DND-41 (cell line): ENCODE results near the gene ZNF880.

Source experiments
- ATAC-seq: fragments of 200-7000 bp; cut with Tn5 transposase; 3 replicates; pipeline ENCODE4 v1.9.1; 2021; ENCODE audit warnings: low read depth; ENCODE audit not compliant: insufficient read depth
- DNase-seq: peaks from one replicate; pipeline ENCODE4 v3.0.0-alpha.2; 2020
- H2AFZ ChIP-seq: 2 replicates; pipeline ENCODE4 v1.6.0; 2012; ENCODE audit warnings: low read depth, low read length
- H3K27ac ChIP-seq: 2 replicates; pipeline ENCODE4 v1.5.1; 2012; ENCODE audit warnings: low read length, inconsistent platforms
- H3K27me3 ChIP-seq: fragments of 200-600 bp; sonication (generic); 2 replicates; pipeline ENCODE4 v1.6.0; 2012; ENCODE audit warnings: low read length, mild to moderate bottlenecking, inconsistent platforms; ENCODE audit not compliant: insufficient read depth, poor library complexity
- H3K36me3 ChIP-seq: 2 replicates; pipeline ENCODE4 v1.5.1; 2012; ENCODE audit warnings: low read length, inconsistent platforms; ENCODE audit not compliant: insufficient read depth
- H3K4me1 ChIP-seq: 2 replicates; pipeline ENCODE4 v1.5.1; 2012; ENCODE audit warnings: mild to moderate bottlenecking, low read length; ENCODE audit not compliant: insufficient read depth
- H3K4me2 ChIP-seq: 2 replicates; pipeline ENCODE4 v1.6.0; 2012; ENCODE audit warnings: mild to moderate bottlenecking, moderate library complexity, low read length, inconsistent platforms; ENCODE audit not compliant: insufficient read depth
- H3K4me3 ChIP-seq, 2 experiments: fragments of 200-600 bp in 1 of 2; shearing (Covaris generic) in 1 of 2; 2 replicates each; pipeline ENCODE4 v1.5.1; 2012 to 2016; ENCODE audit warnings: inconsistent platforms in 2 of 2, low read length in 2 of 2, mild to moderate bottlenecking in 2 of 2, low read depth in 1 of 2, moderate library complexity in 1 of 2
- H3K79me2 ChIP-seq: 2 replicates; pipeline ENCODE4 v1.6.0; 2012; ENCODE audit warnings: low read length, inconsistent platforms; ENCODE audit not compliant: insufficient read depth
- H3K9ac ChIP-seq: 2 replicates; pipeline ENCODE4 v1.6.0; 2012; ENCODE audit warnings: low read depth, mild to moderate bottlenecking, inconsistent platforms, low read length, moderate library complexity
- H3K9me3 ChIP-seq: 2 replicates; pipeline ENCODE4 v1.5.1; 2012; ENCODE audit warnings: low read length, moderate library complexity, mild to moderate bottlenecking, inconsistent platforms; ENCODE audit not compliant: insufficient read depth, severe bottlenecking
- H4K20me1 ChIP-seq: 2 replicates; pipeline ENCODE4 v1.6.0; 2012; ENCODE audit warnings: low read length; ENCODE audit not compliant: insufficient read depth
- CTCF ChIP-seq: IDR thresholded peaks from 2 replicates; pipeline ENCODE4 v1.5.1; 2012; ENCODE audit warnings: borderline replicate concordance, low read length, moderate library complexity, mild to moderate bottlenecking; ENCODE audit not compliant: poor library complexity, severe bottlenecking; ENCODE audit errors: extremely low read depth
- EZH2 ChIP-seq: IDR thresholded peaks from 3 replicates; pipeline ENCODE4 v1.6.1; 2012; ENCODE audit warnings: borderline replicate concordance, low read depth, mild to moderate bottlenecking, moderate library complexity, low read length, inconsistent platforms; ENCODE audit not compliant: severe bottlenecking

Gene ZNF880

GRCh38 chr19:52369559-52370340 is at the start of gene ZNF880:
ZNF880 (plus strand) TSS chr19:52369923; CDS start chr19:52369966, 43 bp downstream.
- H3K27me3 ChIP-seq: no peaks in the 10 kb centered on the region
- no peak within 1 kb of the TSS for H3K4me2 ChIP-seq
- H3K4me1 ChIP-seq: no peaks in the 10 kb centered on the region
- H2AFZ ChIP-seq: no peak within 1 kb of the TSS
- no peaks in the 10 kb centered on the region for H4K20me1 ChIP-seq
- peaks cover 24% of the 10 kb centered on the region for H3K9me3 ChIP-seq
- H3K4me3 ChIP-seq: no peak within 1 kb of the TSS
- no peak within 1 kb of the TSS for H3K9ac ChIP-seq
- DNase-seq (no peak), ATAC-seq (no peak)
- H3K79me2 ChIP-seq: no peaks in the 10 kb centered on the region
- no peak within 1 kb of the TSS for H3K27ac ChIP-seq
- H3K36me3 ChIP-seq: peaks cover 45% of the 10 kb centered on the region
- TF ChIP-seq CTCF: no peak
- no peak for TF ChIP-seq EZH2

DNA sequence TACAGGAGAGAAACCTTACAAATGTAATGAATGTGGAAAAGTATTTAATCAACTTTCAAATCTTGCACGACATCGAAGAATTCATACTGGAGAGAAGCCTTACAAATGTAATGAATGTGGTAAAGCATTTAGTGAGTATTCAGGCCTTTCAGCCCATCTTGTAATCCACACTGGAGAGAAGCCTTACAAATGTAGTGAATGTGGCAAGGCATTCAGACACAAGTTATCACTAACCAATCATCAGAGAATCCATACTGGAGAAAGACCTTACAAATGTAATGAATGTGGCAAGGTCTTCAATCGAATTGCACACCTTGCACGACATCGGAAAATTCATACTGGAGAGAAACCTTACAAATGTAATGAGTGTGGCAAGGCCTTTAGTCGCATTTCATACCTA is 47.3 kb upstream of the ZNF880 start:
- Histone ChIP-seq H3K4me1 (no peaks in the 10 kb centered on the region), H3K9ac (no peak overlapping the region), H4K20me1 (no peaks in the 10 kb centered on the region), H2AFZ (no peak overlapping the region), H3K4me2 (no peak overlapping the region), H3K36me3 (peaks cover 65% of the 10 kb centered on the region), H3K27ac (no peak overlapping the region), H3K9me3 (peaks cover 81% of the 10 kb centered on the region), H3K4me3 (no peak overlapping the region), H3K79me2 (no peaks in the 10 kb centered on the region), H3K27me3 (no peaks in the 10 kb centered on the region)
- no peak for ATAC-seq
- no peak for DNase-seq
- no peak for TF ChIP-seq CTCF
- no peak for TF ChIP-seq EZH2

DNA sequence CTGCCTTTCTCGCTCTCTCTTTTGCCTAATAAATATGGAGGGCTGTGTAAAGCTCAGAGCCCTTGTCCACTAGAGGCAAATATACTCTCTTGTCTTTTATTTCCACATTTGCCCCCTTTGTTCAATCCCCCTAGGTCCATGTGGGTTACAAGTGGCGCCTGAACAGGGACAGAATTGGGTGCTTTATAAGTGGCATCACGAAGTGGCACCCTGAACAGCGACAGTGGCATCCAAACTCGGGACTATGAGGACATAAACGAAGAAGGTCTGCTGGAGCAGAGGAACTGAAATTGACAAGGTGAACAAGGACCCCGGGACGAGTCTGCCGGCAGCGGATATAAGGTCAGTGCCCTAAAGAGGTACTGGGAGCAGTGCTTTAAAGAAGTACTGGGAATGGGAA is 38.0 kb upstream of the ZNF880 start:
- peaks cover 8% of the 10 kb centered on the region for H3K4me1 ChIP-seq
- H4K20me1 ChIP-seq: no peaks in the 10 kb centered on the region
- H3K27me3 ChIP-seq: no peaks in the 10 kb centered on the region
- no peak overlapping the region for H3K9ac ChIP-seq
- peaks cover 28% of the 10 kb centered on the region for H3K9me3 ChIP-seq
- H3K27ac ChIP-seq: no peak overlapping the region
- H2AFZ ChIP-seq: no peak overlapping the region
- H3K79me2 ChIP-seq: peaks cover 7% of the 10 kb centered on the region
- no peak for ATAC-seq
- no peaks in the 10 kb centered on the region for H3K36me3 ChIP-seq
- no peak overlapping the region for H3K4me3 ChIP-seq
- DNase-seq: no peak
- TF ChIP-seq EZH2 (no peak), CTCF (no peak)
- H3K4me2 ChIP-seq: no peak overlapping the region
